ENCODE data around the gene B4GALT4.
"Not testable (repeated sequence)": the region's sequence is repeated elsewhere in the genome, so short reads cannot be mapped to it uniquely, and the experiment has no call there.

Gene B4GALT4

DNA sequence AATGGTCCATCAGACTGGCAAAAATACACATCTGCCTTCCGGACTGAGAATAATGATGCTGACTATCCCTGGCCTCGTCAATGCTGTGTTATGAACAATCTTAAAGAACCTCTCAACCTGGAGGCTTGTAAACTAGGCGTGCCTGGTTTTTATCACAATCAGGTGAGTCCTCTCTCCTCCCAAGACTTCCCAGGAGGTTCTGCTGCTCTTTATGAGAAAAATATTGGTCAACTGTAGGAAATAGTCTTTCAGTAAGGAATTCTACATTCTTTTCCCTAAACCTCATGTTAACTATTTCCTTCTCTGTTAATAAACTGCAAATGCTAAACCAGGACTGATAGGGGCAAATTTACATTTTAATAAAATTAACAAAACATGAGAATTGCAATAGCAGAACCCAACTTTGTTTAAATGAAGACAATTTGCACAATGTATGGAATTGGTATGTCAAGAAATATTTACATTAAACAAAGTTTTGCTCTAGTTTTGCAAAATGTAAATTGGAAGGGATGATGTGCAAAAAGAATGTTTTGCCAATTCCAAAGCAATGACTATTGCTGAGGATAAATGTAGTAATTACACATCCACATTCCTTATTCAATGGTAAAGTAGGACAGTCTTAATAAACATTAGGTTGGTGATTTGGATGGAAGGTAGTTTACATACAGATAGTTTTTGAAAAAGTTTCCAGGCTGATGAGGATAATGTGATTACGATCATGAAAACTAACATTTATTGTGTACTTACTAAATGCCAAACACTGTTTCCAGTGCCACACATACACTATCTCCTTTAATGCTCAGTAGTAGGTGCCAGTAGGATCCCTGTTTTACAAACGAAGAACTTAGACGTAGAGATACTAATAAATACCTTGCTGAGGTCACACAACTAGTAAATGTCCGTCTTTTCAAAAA, 46.2 kb downstream of the B4GALT4 start:
- no peak for DNase-seq

DNA sequence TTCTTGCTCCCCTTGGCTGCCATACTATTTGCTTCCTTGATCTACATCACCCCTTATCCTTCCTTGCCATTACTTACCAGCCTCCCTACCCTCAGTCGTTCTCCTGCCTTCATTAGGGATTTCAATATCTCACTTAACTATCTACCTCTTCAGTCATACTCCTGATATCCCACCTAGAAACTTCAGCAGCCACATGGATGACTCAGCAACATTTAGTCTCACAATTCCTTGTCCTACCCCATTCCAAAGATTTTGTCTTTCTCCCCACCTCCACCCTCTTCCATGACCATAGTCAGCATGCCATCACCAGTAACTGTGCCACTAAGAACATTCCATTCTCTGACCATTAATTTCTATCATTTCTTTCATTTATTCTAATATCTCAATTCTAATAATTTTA, 48.9 kb downstream of the B4GALT4 start:
- no peak for DNase-seq

GRCh38 chr3:119187266-119187665, 53.4 kb downstream of the B4GALT4 start:
- no peak for DNase-seq

- no peak for DNase-seq
Measured at GRCh38 chr3:119184796-119185570, 55.7 kb downstream of the B4GALT4 start.

- no peak for DNase-seq
Measured at GRCh38 chr3:119184111-119184510, 56.6 kb downstream of the B4GALT4 start.

GRCh38 chr3:119181765-119182164, 58.9 kb downstream of the B4GALT4 start:
- no peak for DNase-seq

DNA sequence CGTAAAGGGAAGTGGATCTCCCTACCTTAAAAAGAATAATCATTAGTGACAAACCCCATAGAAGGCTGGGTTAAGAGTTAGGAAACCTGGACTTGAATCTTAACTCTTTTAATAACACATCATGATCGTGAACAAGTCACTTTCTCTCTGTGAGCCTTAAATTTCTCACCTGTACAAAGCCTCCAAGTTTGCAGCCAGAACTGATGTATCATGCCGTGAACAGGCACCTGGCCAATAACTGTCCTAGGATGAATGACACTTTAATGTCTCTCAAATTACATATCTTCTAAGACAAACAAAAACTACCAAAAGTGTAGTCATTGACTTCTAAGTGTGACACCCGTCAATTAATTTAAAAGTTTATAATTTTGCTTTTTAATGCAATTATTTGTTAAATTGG, 63.4 kb downstream of the B4GALT4 start:
- DNase-seq: no peak

GRCh38 chr3:119176778-119177177, 63.9 kb downstream of the B4GALT4 start:
- no peak for DNase-seq

GRCh38 chr3:119175872-119176756, 64.6 kb downstream of the B4GALT4 start:
- DNase-seq: no peak

GRCh38 chr3:119173325-119173724, 67.4 kb downstream of the B4GALT4 start, which contains the start of gene UPK1B:
TSS of gene UPK1B (plus strand) at chr3:119173598. CDS start at chr3:119186742, 13,144 bp downstream.
- DNase-seq: no peak

- DNase-seq: no peak
Measured at GRCh38 chr3:119170821-119171220, 69.9 kb downstream of the B4GALT4 start.

DNA sequence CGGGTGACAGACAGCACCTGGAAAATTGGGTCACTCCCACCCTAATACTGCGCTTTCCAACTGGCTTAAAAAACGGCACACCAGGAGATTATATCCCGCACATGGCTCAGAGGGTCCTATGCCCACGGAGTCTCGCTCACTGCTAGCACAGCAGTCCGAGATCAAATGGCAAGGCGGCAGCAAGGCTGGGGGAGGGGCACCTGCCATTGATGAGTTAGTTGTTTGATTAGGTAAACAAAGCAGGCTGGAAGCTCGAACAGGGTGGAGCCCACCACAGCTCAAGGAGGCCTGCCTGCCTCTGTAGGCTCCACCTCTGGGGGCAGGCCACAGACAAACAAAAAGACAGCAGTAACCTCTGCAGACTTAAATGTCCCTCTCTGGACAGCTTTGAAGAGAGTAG, 75.9 kb downstream of the B4GALT4 start:
- DNase-seq: not testable (repeated sequence)

Data from Kasumi-1 (cell line).